HL-60 (cell line): Measurements from ENCODE around the gene RIN3.

Experiments used
- DNase-seq, 2 experiments: peaks; one replicate each; pipeline ENCODE4 v3.0.0-alpha.2; 2010 to 2020; ENCODE audit warnings: low read depth in 1 of 2, low spot score in 1 of 2
- H3K27ac ChIP-seq: fragments of 250-450 bp; sonication (Bioruptor Pico); replicated peaks from 2 replicates; pipeline ENCODE4 v1.5.1; 2020; ENCODE audit warnings: mild to moderate bottlenecking, moderate library complexity
- H3K27me3 ChIP-seq: fragments of 250-450 bp; sonication (Bioruptor Pico); 2 replicates; pipeline ENCODE4 v1.5.1; 2021; ENCODE audit warnings: mild to moderate bottlenecking, moderate library complexity; ENCODE audit not compliant: insufficient read depth, poor library complexity, severe bottlenecking
- H3K4me3 ChIP-seq: replicated peaks from 2 replicates; pipeline ENCODE4 v1.5.1; 2011; ENCODE audit warnings: mild to moderate bottlenecking, control low read depth, low read length; ENCODE audit not compliant: insufficient read depth
- CTCF ChIP-seq: IDR thresholded peaks from one replicate; pipeline ENCODE4 v1.5.1; 2011; ENCODE audit warnings: low read length, control low read depth, inconsistent platforms; ENCODE audit not compliant: insufficient read depth
- GABPA ChIP-seq: IDR thresholded peaks from 2 replicates; pipeline ENCODE4 v1.6.1; 2012; ENCODE audit warnings: low read depth
- POLR2AphosphoS5 ChIP-seq: IDR thresholded peaks from 2 replicates; pipeline ENCODE4 v1.6.1; 2012; ENCODE audit warnings: low read depth
- REST ChIP-seq: IDR thresholded peaks from 2 replicates; pipeline ENCODE4 v1.6.1; 2012; ENCODE audit warnings: low read depth; ENCODE audit not compliant: insufficient replicate concordance
- SPI1 ChIP-seq: IDR thresholded peaks from 2 replicates; pipeline ENCODE4 v1.6.1; 2012; ENCODE audit warnings: low read depth, mild to moderate bottlenecking, borderline replicate concordance

Gene RIN3

GRCh38 chr14:92690171-92691011, 176.8 kb downstream of the RIN3 start:
- Histone ChIP-seq H3K27me3 (no peaks in the 10 kb centered on the region), H3K27ac (no peak overlapping the region), H3K4me3 (no peak overlapping the region)
- TF ChIP-seq POLR2AphosphoS5 (peak; percentile 69; the same call in 1 of the 2 replicates), GABPA (no peak), CTCF (peak; percentile 33), SPI1 (no peak)
- DNase-seq = peak in 1 of 2 experiments; percentile 33

DNA sequence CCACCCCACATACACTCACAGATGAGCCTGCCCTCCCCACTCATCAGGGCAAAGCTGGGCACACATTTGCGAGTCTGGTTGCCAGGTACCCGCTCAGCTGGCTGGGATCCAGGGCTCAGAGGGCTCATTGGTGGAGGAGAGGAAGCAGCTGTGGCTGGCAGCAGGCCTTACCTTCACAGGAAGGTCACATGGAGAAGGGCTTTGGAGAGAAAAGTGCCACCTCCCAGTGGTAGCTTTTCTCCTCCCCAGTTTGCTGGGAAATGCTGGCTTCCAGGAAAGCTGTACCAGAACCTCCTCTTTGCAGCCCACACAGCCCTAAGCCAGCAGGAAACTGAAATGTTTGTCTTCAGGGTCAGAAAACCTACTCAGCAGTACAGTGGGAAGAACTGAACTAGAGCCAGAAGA, 179.2 kb downstream of the RIN3 start:
- peak; percentile 28 to 51 for DNase-seq
- Histone ChIP-seq H3K27ac (no peak overlapping the region), H3K27me3 (no peaks in the 10 kb centered on the region), H3K4me3 (no peak overlapping the region)
- peak; percentile 12; the same call in 1 of the 2 replicates for TF ChIP-seq POLR2AphosphoS5
- TF ChIP-seq REST = no peak

- DNase-seq = no peak
- TF ChIP-seq POLR2AphosphoS5 (peak; percentile 16; the same call in 1 of the 2 replicates), REST (no peak), SPI1 (no peak)
- H3K4me3 ChIP-seq = no peak overlapping the region
- no peak overlapping the region for H3K27ac ChIP-seq
- H3K27me3 ChIP-seq = no peaks in the 10 kb centered on the region
Measured at GRCh38 chr14:92693998-92694795, 180.6 kb downstream of the RIN3 start.

GRCh38 chr14:92694807-92695206, 181.2 kb downstream of the RIN3 start:
- DNase-seq = no peak
- no peak overlapping the region for H3K27ac ChIP-seq
- no peaks in the 10 kb centered on the region for H3K27me3 ChIP-seq
- no peak overlapping the region for H3K4me3 ChIP-seq
- TF ChIP-seq GABPA = no peak
- TF ChIP-seq REST = no peak
- no peak for TF ChIP-seq SPI1
- TF ChIP-seq CTCF = no peak
- no peak for TF ChIP-seq POLR2AphosphoS5
